Activated CD8-positive, alpha-beta memory T cell treated with anti-CD3 and anti-CD28 coated beads, Interleukin-2, amount 50 U/mL, for 24 hours (primary cell): ENCODE measurements around the gene OR2AE1.

ENCODE experiments used
- DNase-seq: peaks from one replicate; pipeline ENCODE4 v3.0.0-alpha.2; 2020; ENCODE audit errors: extremely low read depth

Gene OR2AE1

GRCh38 chr7:99860281-99861127, 16.3 kb downstream of the OR2AE1 start:
- no peak for DNase-seq

- DNase-seq, result no peak
Observed at GRCh38 chr7:99855236-99855635, 21.6 kb downstream of the OR2AE1 start.

- no peak for DNase-seq
Observed at GRCh38 chr7:99848420-99849216, 28.2 kb downstream of the OR2AE1 start.

- DNase-seq, result no peak
Observed at GRCh38 chr7:99844328-99844727, 32.5 kb downstream of the OR2AE1 start.

GRCh38 chr7:99843808-99844207, 33.0 kb downstream of the OR2AE1 start:
- DNase-seq, result no peak

GRCh38 chr7:99842926-99843325, 33.9 kb downstream of the OR2AE1 start:
- no peak for DNase-seq

- no peak for DNase-seq
Observed at GRCh38 chr7:99840136-99840869, 36.5 kb downstream of the OR2AE1 start.

GRCh38 chr7:99839287-99840021, 37.4 kb downstream of the OR2AE1 start:
- DNase-seq, result no peak

- no peak for DNase-seq
Observed at GRCh38 chr7:99837649-99838361, 39.0 kb downstream of the OR2AE1 start.

GRCh38 chr7:99835189-99835588, 41.6 kb downstream of the OR2AE1 start:
- no peak for DNase-seq

GRCh38 chr7:99834382-99834781, 42.5 kb downstream of the OR2AE1 start:
- no peak for DNase-seq

- no peak for DNase-seq
Observed at GRCh38 chr7:99833289-99833877, 43.5 kb downstream of the OR2AE1 start.

GRCh38 chr7:99831595-99831994, 45.2 kb downstream of the OR2AE1 start:
- DNase-seq, result no peak

GRCh38 chr7:99829524-99830160, 47.2 kb downstream of the OR2AE1 start:
- DNase-seq, result no peak

GRCh38 chr7:99828811-99829210, 48.0 kb downstream of the OR2AE1 start:
- no peak for DNase-seq

GRCh38 chr7:99827040-99827778, 49.6 kb downstream of the OR2AE1 start:
- no peak for DNase-seq
